Measurements from ENCODE around the gene LRRC4C.

- TF ChIP-seq, protein P1, sequence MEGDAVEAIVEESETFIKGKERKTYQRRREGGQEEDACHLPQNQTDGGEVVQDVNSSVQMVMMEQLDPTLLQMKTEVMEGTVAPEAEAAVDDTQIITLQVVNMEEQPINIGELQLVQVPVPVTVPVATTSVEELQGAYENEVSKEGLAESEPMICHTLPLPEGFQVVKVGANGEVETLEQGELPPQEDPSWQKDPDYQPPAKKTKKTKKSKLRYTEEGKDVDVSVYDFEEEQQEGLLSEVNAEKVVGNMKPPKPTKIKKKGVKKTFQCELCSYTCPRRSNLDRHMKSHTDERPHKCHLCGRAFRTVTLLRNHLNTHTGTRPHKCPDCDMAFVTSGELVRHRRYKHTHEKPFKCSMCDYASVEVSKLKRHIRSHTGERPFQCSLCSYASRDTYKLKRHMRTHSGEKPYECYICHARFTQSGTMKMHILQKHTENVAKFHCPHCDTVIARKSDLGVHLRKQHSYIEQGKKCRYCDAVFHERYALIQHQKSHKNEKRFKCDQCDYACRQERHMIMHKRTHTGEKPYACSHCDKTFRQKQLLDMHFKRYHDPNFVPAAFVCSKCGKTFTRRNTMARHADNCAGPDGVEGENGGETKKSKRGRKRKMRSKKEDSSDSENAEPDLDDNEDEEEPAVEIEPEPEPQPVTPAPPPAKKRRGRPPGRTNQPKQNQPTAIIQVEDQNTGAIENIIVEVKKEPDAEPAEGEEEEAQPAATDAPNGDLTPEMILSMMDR (conservative IDR thresholded peaks at IDR 0.05 in 1 of 2, IDR thresholded peaks at IDR 0.05 in 1 of 2; ENCODE audit: low read depth in 1 of 2, low read length in 2 of 2), result no peak
- TF ChIP-seq EZH2 (IDR thresholded peaks at IDR 0.05; ENCODE audit: low read length, missing control alignments), result no peak
These were observed 1299.0 kb downstream of the LRRC4C start for GRCh38 chr11:40160418-40160817.

Measured in fibroblast of lung (primary cell).